A549 (cell line): ENCODE measurements around the gene SUSD1. TPM values are rescaled to one million over a fixed set of nuclear protein-coding genes. Genes with fewer than 3 reads are reported as not detected.

Source experiments
- ATAC-seq, 2 experiments: fragments of 200-7000 bp in 1 of 2; fragments of >200 bp in 1 of 2; cut with Nextera tagmentation in 1 of 2; cut with Tn5 transposase in 1 of 2; 3 replicates each; pipeline versions ENCODE4 v1.8.0 to v1.9.1; 2018 to 2020; ENCODE audit warnings: mild to moderate bottlenecking in 1 of 2, moderate library complexity in 1 of 2
- CTCF ChIA-PET: fragments of 300-600 bp; sonication (Branson Sonifier 250); formaldehyde crosslinking; extraction: SDS; loops from one replicate; lab custom pipeline; 2021; ENCODE audit warnings: antibody characterized with exemption, inconsistent platforms; lab: Yijun Ruan, JAX
- POLR2A ChIA-PET: fragments of 350-600 bp; formaldehyde crosslinking; extraction: SDS; loops from one replicate; lab custom pipeline; 2021; ENCODE audit warnings: antibody characterized with exemption, inconsistent platforms; lab: Yijun Ruan, JAX
- DNase-seq, 2 experiments: peaks; one replicate each; pipeline versions ENCODE4 v3.0.0 to v3.0.0-alpha.2; 2011 to 2016; ENCODE audit warnings: low read depth in 1 of 2, low spot score in 1 of 2
- FAIRE-seq: peaks from 2 replicates; lab custom pipeline; 2011; peaks lifted over from hg19 to GRCh38; lab: Jason Lieb, UNC
- H3K27ac ChIP-seq, 2 experiments: fragments of >200 bp; sonication (Bioruptor Twin); formaldehyde crosslinking; 3 replicates each; pipeline ENCODE4 v1.5.1; 2016 to 2017
- H3K4me1 ChIP-seq: fragments of >200 bp; sonication (Bioruptor Twin); formaldehyde crosslinking; 3 replicates; pipeline ENCODE4 v1.6.1; 2016
- H3K4me2 ChIP-seq: fragments of >200 bp; sonication (Bioruptor Twin); formaldehyde crosslinking; 3 replicates; pipeline ENCODE4 v1.6.1; 2016
- H3K4me3 ChIP-seq: fragments of >200 bp; sonication (Bioruptor Twin); formaldehyde crosslinking; 3 replicates; pipeline ENCODE4 v1.5.1; 2016
- H3K9me3 ChIP-seq: fragments of >200 bp; sonication (Bioruptor Twin); formaldehyde crosslinking; 3 replicates; pipeline ENCODE4 v1.6.1; 2016
- CEBPB ChIP-seq, 2 experiments: fragments of >200 bp in 1 of 2; sonication (Bioruptor Twin) in 1 of 2; formaldehyde crosslinking in 1 of 2; IDR thresholded peaks; 2 replicates each; pipeline ENCODE4 v1.6.1; 2012 to 2016
- CTCF ChIP-seq: fragments of >200 bp; sonication (Bioruptor Twin); formaldehyde crosslinking; IDR thresholded peaks from 3 replicates; pipeline ENCODE4 v1.5.1; 2016
- EHF ChIP-seq: fragments of 250-450 bp; sonication (Bioruptor Pico); IDR thresholded peaks from 2 replicates; pipeline ENCODE4 v1.5.0; 2020; ENCODE audit warnings: mild to moderate bottlenecking
- ELK1 ChIP-seq: fragments of 150-350 bp; IDR thresholded peaks from 2 replicates; pipeline ENCODE4 v1.6.1; 2014; ENCODE audit warnings: low read depth, mild to moderate bottlenecking, low read length
- EP300 ChIP-seq, 2 experiments: fragments of >200 bp; sonication (Bioruptor Twin); formaldehyde crosslinking; IDR thresholded peaks; 2 replicates in 1 of 2; 3 replicates in 1 of 2; pipeline ENCODE4 v1.6.1; 2016 to 2017
- FOXS1 ChIP-seq: fragments of 250-450 bp; sonication (Bioruptor Pico); IDR thresholded peaks from 2 replicates; pipeline ENCODE4 v1.5.0; 2020; ENCODE audit warnings: mild to moderate bottlenecking, moderate library complexity
- HDAC2 ChIP-seq: fragments of 200-600 bp; sonication (generic); IDR thresholded peaks from 2 replicates; pipeline ENCODE4 v1.6.1; 2016
- HES2 ChIP-seq: fragments of >200 bp; sonication (Bioruptor Twin); formaldehyde crosslinking; IDR thresholded peaks from 2 replicates; pipeline ENCODE4 v1.6.1; 2016
- HOXA7 ChIP-seq: fragments of 250-450 bp; sonication (Bioruptor Pico); IDR thresholded peaks from 2 replicates; pipeline ENCODE4 v1.5.0; 2020; ENCODE audit warnings: mild to moderate bottlenecking, moderate library complexity
- KDM1A ChIP-seq: fragments of 200-600 bp; sonication (generic); IDR thresholded peaks from 2 replicates; pipeline ENCODE4 v1.6.1; 2016; ENCODE audit warnings: low read depth, mild to moderate bottlenecking
- PBX3 ChIP-seq: IDR thresholded peaks from 2 replicates; pipeline ENCODE4 v1.6.1; 2012
- PHF8 ChIP-seq: fragments of 200-600 bp; sonication (generic); IDR thresholded peaks from 2 replicates; pipeline ENCODE4 v1.6.1; 2016; ENCODE audit warnings: low read depth, mild to moderate bottlenecking, antibody characterized with exemption, moderate library complexity, borderline replicate concordance
- POLR2AphosphoS2 ChIP-seq: conservative IDR thresholded peaks from 2 replicates; pipeline ENCODE4 v1.6.1; 2012; ENCODE audit warnings: low read length, improper control_type of control experiment, inconsistent platforms
- RARB ChIP-seq: fragments of 250-450 bp; sonication (Bioruptor Pico); IDR thresholded peaks from 2 replicates; pipeline ENCODE4 v1.8.0; 2021; ENCODE audit warnings: mild to moderate bottlenecking, moderate library complexity
- RFX5 ChIP-seq: fragments of 450-650 bp; IDR thresholded peaks from 2 replicates; pipeline ENCODE4 v1.7.1; 2014; ENCODE audit warnings: antibody characterized with exemption, mild to moderate bottlenecking, moderate library complexity
- RNF2 ChIP-seq: fragments of 200-600 bp; sonication (generic); IDR thresholded peaks from 2 replicates; pipeline ENCODE4 v1.6.1; 2016; ENCODE audit warnings: low read depth, mild to moderate bottlenecking, antibody characterized with exemption, moderate library complexity, borderline replicate concordance
- SREBF2 ChIP-seq: fragments of 450-650 bp; IDR thresholded peaks from 2 replicates; pipeline ENCODE4 v1.6.1; 2014; ENCODE audit warnings: mild to moderate bottlenecking, moderate library complexity
- TFCP2L1 ChIP-seq: fragments of 250-450 bp; sonication (Bioruptor Pico); IDR thresholded peaks from 2 replicates; pipeline ENCODE4 v1.5.0; 2021; ENCODE audit warnings: mild to moderate bottlenecking
- TP53 ChIP-seq: fragments of 250-450 bp; sonication (Bioruptor Pico); IDR thresholded peaks from 2 replicates; pipeline ENCODE4 v1.5.0; 2021; ENCODE audit warnings: mild to moderate bottlenecking, moderate library complexity
- USF2 ChIP-seq: fragments of 450-650 bp; IDR thresholded peaks from 2 replicates; pipeline ENCODE4 v1.6.1; 2014; ENCODE audit warnings: antibody characterized with exemption
- ZC3H11A ChIP-seq: fragments of 450-650 bp; IDR thresholded peaks from 2 replicates; pipeline ENCODE4 v1.6.1; 2014; ENCODE audit warnings: antibody characterized with exemption, mild to moderate bottlenecking
- ZFP36 ChIP-seq: fragments of 450-650 bp; IDR thresholded peaks from 2 replicates; pipeline ENCODE4 v1.6.1; 2014; ENCODE audit warnings: borderline replicate concordance; ENCODE audit not compliant: partially characterized antibody
- ZSCAN20 ChIP-seq: fragments of 250-450 bp; sonication (Bioruptor Pico); IDR thresholded peaks from 2 replicates; pipeline ENCODE4 v1.8.0; 2022; ENCODE audit warnings: mild to moderate bottlenecking, moderate library complexity
- WGBS: methylation state at CpG from one replicate; pipeline ENCODE4 v1.1.6; 2017; ENCODE audit errors: missing lambda C conversion rate; 5-methylcytosine and 5-hydroxymethylcytosine counted together
- polyA plus RNA-seq, 4 experiments: library from polyadenylated mRNA; depleted of rRNA in 3 of 4; stranded (reverse); fragments of >200 nt; fragmentation: RNase III in 1 of 4; extraction: RNeasy Plus Mini Kit Qiagen cat#74134 plus additional on column Dnase treatment in 1 of 4; gene quantifications; 2 replicates in 3 of 4; 3 replicates in 1 of 4; pipeline ENCODE4 v1.2.3, GENCODE V29; 2011 to 2017

The SUSD1 gene
- polyA plus RNA-seq, 2 of the 4 experiments (the other 2 are of a cell fraction), result 15.7 to 18.6 TPM

GRCh38 chr9:112084334-112084733, 90.8 kb downstream of the SUSD1 start (continued):
- no peak for TF ChIP-seq RNF2

- DNase-seq (no peak), FAIRE-seq (no peak), ATAC-seq (no peak)
- no peaks in the 10 kb centered on the region for H3K4me1 ChIP-seq
- H3K4me3 ChIP-seq, result no peak overlapping the region
- 87% methylated on average over 7 of the region's 7 CpGs for WGBS
- H3K27ac ChIP-seq, result no peak overlapping the region
- no peak overlapping the region for H3K4me2 ChIP-seq
- CTCF ChIA-PET, result interaction anchor here (0.5 to 6.4 kb wide), 9 partner anchors 11 to 342 kb away, joined by 3 to 45 read pairs (median 5); partner anchors contain the start of gene PTBP3
- H3K9me3 ChIP-seq, result peaks cover 2% of the 10 kb centered on the region; the same call in 1 of the 3 replicates
- POLR2A ChIA-PET, result no interaction called here
- no peak for TF ChIP-seq EP300 (IDR thresholded peaks at IDR 0.05)
Observed at GRCh38 chr9:112081918-112082729, 93.0 kb downstream of the SUSD1 start.

GRCh38 chr9:112080831-112081542, 94.1 kb downstream of the SUSD1 start:
- no peak overlapping the region for H3K27ac ChIP-seq
- no peak for FAIRE-seq
- no peak for ATAC-seq
- no peaks in the 10 kb centered on the region for H3K9me3 ChIP-seq
- WGBS, result 81% methylated on average over 5 of the region's 5 CpGs
- no peaks in the 10 kb centered on the region for H3K4me1 ChIP-seq
- CTCF ChIA-PET, result interaction anchor here (0.6 to 6.4 kb wide), 6 partner anchors 14 to 321 kb away, joined by 3 to 45 read pairs (median 4); partner anchors contain the start of gene PTBP3
- no peak overlapping the region for H3K4me2 ChIP-seq
- TF ChIP-seq EHF (CRISPR knock-in tag) (no peak), PBX3 (no peak), HDAC2 (no peak), KDM1A (no peak), RFX5 (no peak), HOXA7 (CRISPR knock-in tag) (no peak), CTCF (no peak)
- no peak for DNase-seq
- H3K4me3 ChIP-seq, result no peak overlapping the region
- POLR2A ChIA-PET, result no interaction called here

- H3K9me3 ChIP-seq, result no peaks in the 10 kb centered on the region
- H3K4me1 ChIP-seq, result peaks cover 16% of the 10 kb centered on the region
- FAIRE-seq, result no peak
- 89% methylated on average over 6 of the region's 6 CpGs for WGBS
- H3K4me2 ChIP-seq, result no peak overlapping the region
- no peak overlapping the region for H3K4me3 ChIP-seq
- no peak for DNase-seq
- ChIA-PET POLR2A (no interaction called here), CTCF (interaction anchor here (1.3 to 3.6 kb wide), 4 partner anchors 8 to 319 kb away, joined by 3 to 27 read pairs (median 7); no protein-coding TSS in a partner anchor)
- H3K27ac ChIP-seq, result no peak overlapping the region
- no peak for ATAC-seq
- TF ChIP-seq ZFP36 (no peak), FOXS1 (no peak), TP53 (CRISPR knock-in tag) (no peak), CTCF (no peak), CEBPB (IDR thresholded peaks at IDR 0.05) (no peak), ELK1 (no peak), ZC3H11A (no peak), SREBF2 (no peak), RARB (CRISPR knock-in tag) (no peak), POLR2AphosphoS2 (no peak), TFCP2L1 (CRISPR knock-in tag) (no peak), HES2 (no peak), USF2 (no peak), PHF8 (no peak), ZSCAN20 (CRISPR knock-in tag) (no peak)
Observed at GRCh38 chr9:112078432-112078831, 96.7 kb downstream of the SUSD1 start.
